HG03432 (cell line): ENCODE results near the gene SUMO4.

Experiments used
- ATAC-seq: cut with Tn5 transposase; IDR thresholded peaks from one replicate; pipeline ENCODE4 v1.9.1; 2021; ENCODE audit warnings: mild to moderate bottlenecking, moderate library complexity; ENCODE audit not compliant: unreplicated experiment

SUMO4 gene

DNA sequence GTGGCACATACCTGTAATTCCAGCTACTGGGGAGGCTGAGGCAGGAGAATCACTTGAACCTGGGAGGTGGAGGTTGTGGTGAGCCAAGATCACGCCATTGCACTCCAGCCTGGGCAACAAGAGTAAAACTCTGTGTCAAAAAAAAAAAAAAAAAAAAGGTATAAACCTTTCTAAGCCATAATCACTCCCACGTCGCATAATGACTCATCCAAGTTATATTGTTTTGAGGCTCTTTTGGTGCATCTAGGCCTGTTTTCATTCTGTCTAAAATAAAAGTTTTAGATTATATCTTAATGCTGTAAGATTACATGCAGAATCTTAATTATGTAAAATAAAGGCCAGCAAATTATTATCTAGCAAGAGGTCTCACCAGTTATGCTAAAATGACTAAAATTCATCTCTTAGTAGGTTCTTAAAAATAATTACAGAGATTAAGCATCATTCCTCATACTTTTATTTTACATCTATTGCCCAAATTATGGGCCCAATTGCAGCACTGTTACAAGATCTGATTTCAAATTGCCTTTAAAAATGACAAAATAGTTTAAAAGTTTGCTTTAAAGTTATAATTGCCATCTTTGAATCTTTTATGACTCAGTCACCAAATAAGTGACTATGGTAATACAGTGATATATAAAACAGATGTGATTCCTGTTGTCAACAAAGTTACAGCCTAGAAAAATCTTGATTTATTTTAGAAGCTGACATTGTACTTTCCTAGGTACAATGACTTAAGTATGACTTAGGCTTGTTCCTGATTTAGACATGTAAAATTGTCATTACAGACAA lies 10.4 kb upstream of the SUMO4 start:
- ATAC-seq = no peak

DNA sequence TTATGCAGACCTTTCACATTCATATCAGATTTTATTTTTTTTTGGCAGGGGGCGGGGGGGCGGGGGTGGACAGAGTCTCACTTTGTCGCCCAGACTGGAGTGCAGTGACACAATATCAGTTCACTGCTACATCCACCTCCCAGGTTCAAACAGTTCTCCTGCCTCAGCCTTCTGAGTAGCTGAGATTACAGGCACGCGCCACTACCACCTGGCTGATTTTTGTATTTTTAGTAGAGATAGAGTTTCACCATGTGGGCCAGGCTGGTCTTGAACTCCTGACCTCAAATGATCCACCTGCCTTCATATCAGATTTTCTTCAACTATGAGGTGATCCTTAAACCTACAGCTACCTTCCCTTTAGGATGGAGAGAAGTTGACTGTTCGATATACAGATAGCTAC lies 8.0 kb upstream of the SUMO4 start:
- no peak for ATAC-seq

DNA sequence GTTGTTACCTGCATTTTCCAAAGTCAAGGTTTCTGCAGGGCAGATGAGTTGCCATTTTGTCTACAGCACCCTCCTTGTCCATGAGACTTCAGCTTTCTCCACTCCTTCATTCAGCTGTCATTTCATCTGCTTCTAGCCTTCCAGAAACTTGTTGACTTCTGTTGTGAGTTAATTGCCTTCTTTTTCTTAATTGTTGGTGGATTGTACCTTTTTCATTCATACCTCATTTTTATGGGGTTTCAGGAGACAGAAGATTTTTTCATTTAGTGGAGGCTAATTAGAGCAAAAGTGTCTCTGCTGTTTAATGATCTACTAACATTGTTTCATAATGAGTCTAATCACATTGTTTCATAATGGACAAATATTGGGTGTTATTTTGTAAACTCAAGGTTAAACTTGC lies 7.5 kb upstream of the SUMO4 start:
- no peak for ATAC-seq

DNA sequence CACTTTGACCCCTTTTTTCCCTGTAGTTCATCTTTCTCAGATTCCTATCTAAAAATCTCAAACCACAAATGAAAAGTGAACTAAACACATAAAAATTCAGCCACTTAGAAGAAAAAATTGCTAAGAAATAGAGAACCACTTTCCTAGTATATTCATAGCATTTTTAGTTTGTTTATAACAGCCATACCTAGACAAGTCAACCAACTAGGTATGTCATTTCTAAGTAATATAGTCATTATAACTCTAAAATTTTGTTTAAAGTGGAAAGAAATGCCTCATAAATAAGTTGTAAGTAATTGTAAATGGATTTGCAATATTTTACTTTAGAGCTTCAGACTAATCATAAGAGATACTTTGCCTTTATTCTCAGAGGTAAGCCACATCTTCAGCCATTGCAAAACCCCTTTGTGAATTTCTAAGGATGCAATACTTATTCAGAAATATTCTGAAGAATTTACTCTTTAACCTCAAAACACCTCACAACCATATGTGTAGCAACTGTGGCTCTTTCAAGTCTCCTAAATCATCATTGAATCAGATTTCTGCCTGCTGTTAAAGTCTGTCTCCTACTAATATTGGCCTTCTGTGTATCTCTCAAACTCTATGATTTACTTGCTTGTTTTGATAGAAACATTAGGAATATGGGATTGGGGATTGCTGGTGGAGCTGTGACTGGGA lies 6.9 kb upstream of the SUMO4 start:
- no peak for ATAC-seq

DNA sequence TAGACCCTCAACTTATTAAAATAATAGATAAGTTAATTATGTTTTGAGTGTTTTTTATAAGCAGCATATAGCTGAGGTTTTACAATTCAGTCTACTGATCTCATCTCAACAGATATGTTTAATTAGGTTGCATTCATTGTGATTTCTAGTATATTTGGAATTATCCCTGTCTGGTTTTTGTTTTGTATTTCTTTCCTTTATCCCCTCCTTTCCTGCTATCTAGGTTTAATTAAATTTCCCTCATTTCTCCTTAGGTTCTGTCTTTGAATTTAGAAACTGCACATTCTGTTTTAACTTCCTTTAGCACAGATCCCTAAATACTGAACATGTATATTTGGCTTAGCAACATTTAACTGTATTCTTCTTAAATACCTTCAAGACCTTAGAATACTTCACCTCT lies 4.9 kb upstream of the SUMO4 start:
- ATAC-seq = no peak

DNA sequence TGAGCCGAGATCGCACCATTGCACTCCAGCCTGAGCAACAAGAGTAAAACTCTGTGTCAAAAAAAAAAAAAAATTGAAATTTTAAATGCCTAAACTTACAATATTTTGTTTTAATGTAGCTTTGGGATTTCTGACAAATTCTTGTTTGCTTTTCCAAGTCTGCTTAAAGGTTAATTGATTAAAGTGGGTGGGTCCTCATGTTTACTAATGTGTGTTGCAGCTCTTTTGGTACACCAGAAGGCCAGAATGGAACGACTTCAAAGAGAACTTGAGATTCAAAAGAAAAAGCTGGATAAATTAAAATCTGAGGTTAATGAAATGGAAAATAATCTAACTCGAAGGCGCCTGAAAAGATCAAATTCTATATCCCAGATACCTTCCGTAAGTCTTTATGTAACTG lies 2.7 kb upstream of the SUMO4 start:
- no peak for ATAC-seq

DNA sequence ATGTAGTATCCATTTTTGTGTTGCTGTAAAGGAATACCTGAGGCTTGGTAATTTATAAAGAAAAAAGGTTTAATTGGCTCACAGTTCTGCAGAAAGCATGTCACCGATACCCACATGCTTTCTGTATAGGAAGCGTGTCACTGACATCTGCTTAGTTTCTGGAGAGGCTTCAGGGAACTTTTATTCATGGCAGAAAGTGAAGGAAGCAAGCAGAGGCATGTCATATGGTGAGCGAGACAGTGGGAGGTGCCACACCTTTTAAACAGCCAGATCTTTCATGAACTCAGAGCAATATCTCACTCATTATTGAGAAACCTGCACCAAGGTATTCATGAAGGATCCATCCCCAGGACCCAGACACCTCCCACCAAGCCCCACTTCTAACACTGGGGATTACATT lies 3.5 kb downstream of the SUMO4 start:
- no peak for ATAC-seq

DNA sequence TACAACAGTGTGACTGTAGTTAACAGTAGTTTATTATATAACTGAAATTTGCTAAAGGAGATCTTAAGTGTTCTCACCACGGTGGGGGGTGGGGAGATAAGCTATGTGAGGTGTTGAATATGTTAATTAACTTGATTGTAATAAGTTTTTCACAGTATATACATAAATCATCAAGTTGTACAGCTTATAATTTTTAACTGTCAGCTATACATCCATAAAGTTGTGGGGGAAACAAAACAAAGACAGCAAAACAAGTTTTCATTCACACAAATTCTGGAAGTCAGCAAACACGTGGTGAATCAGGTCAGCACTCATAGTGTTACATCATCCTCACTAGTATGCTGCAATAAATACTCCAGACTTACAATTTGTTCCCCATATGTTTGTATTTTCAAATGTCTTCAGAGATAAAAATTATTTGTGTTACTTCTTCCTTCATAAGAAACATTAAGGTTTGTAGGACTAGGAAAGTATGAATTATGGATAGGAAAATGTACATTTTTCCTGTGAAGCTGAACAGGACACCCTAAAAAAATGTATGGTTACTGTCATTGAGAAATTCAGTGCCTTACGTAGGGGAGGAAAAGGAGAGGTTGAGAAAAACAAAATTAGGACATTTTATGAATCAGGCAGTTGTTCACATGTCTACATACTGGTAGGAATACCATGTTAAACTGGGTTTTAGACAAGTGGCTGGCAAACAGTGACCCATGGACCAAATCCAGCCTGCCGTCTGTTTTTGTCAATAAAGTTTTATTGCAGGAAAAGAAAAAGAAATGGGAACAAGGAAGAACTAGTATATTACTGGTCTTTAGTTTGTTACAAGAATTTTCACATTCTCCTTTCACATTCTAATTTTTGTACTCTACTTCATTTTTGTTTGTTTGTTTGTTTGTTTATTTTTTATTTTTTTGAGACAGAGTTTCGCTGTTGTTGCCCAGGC lies 6.0 kb downstream of the SUMO4 start:
- ATAC-seq = no peak

DNA sequence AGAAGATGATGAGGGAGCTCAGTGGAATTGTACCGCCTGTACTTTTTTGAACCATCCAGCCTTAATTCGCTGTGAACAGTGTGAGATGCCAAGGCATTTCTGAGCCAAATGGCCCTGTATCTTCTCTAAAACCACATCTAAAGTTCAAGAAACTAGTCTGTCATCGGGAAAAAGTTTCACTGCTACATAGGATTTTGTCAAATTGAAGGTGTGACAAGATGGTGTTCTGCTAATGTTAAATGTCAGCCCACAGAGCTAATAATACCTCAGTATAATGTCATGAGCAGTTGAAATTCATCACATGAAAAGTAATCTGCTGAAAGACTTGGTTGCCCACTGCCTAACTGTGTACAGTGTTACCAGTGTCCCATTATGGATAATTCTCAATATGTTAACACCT lies 9.6 kb downstream of the SUMO4 start:
- ATAC-seq = no peak

DNA sequence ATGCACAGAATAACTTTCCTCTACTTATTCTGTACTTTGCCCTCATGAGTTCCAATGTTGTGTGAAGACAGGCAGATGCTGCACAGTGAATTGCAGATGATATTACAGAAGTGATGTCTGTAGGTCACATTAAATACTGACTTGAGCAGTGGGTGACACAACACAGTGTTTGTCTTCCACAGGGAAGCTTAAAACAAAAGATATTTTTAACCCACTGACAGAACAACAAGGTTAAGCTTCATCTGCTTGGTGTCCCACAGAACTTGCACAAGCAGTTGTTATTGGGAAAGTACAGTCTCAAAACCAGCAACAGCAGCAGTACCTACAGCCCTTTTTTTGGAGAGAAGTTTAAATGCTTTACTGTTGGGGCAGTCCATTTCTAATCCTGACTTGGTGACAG lies 10.5 kb downstream of the SUMO4 start:
- ATAC-seq = no peak

DNA sequence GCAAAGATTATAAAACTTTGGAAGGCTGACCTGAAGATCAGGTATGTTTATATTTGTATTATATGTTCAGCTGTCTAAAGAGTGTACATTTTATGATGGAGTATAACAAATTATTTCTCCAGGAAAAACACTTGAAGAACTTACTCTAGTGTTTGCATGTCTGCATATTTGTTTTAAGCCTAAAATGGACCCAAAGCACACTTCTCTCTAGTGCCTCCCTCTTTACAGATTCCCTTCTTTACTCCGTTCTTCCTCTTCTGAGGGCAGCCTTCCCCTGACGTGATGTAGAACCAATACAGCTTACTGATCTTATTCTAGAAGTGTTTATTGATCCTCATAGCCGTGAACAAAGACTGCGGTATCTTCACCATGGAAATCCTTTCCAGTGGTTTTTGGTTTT lies 13.9 kb downstream of the SUMO4 start:
- no peak for ATAC-seq

DNA sequence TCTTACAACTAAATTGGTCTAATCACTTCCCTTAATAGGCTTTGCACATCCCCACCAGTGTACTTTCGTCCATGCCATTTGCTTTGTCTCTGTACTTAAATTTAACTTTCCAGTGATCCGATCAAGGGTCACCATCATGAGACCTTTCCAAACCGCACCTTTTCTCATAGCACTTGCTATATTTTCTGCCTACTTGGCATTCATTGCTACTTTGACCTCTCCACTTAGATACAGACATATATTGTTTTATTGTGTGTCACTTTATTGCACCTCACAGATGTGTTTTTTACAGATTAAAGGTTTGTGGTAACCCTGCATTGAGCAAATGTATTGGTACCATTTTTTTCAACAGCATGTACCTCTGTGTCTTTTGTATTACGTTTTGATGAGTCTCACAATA lies 14.8 kb downstream of the SUMO4 start:
- no peak for ATAC-seq

DNA sequence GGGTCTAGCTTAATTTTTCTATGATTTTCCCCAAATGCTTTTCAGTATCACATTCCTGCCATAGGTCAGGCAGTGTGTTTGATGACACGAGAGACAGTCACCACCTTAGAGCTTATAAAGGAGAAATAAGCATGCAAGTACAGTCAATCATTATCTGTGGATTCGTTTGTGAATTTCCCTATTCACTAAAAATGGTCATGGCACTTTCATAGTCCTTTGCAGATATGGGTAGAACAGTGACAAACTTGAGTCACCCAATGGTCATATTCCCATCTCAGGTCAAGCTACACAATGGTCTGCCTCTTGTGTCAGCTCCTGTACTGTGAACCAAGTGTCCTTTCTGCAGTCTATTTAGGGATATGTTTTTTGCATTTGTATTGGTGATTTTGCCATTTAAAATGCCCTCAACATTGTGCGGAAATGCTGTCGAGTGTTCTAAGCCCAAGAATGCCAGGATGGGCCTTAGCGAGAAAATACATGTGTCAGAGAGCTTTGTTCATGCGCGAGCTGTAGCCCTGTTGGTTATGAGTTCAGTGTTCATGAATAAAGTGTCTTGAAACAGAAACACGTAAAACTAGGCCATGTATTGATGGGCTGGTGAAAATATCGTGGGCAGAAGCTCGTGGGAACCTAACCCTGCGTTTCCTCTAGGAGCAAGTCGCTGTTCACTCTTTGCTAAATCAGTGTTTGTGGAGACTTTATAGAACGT lies 19.8 kb downstream of the SUMO4 start:
- no peak for ATAC-seq

DNA sequence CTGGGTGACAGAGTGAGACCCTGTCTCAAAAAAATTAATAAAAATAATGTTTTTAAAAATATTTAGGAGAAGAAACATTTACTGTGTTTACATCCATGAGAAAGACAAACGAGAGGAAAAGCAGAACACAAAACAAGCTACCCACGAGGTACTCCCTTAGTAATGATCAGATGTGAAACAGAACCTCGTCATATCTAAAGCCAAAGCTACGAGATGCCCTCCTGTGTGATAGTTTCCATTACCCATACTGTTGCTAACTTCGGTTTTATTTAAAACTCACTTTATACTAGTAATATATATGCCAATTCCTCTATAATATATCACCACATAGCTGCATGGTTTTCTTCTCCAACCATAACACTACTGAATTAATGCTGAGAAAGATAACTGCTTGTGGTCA lies 21.1 kb downstream of the SUMO4 start:
- no peak for ATAC-seq

DNA sequence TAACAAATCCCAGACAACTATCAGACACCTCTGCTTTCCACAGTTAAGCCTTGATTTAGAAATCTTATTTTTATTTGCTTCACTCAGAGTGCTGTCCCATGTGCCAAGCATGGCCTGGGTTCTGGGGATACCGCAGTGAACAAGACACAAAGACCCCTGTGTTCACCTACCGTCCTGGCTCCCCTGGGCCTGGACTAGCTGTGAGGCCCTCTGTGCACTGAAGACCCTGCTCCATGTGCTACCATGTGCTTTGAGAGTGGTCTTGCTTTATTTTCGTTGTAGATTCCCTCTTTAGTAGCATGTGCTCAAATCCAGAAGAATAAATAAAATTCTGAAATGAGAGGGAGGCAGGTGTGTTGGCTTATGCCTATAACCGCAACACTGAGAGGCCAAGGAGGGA lies 22.5 kb downstream of the SUMO4 start:
- no peak for ATAC-seq

DNA sequence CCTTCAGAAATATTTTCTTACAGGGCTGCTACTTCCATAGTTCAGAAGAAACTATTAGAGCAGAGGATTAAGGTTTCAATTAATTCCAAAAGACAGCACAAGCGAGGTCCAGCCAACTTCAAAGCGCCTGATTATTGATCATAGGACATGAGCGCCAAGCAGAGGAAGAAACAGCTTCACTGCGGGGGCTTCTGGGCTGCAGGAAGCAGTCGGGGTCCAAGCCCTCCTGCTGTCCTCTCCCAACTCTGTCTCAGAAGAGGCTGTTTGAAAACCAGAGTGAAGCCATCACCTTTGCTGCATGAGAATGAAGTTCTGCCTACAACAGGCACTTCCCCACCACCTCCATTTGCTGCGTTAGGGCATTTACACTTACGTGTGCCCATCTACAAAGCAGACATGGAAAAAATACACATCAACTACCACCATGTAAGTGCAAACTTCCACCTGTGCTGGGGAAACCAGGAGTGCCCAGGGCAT lies 23.9 kb downstream of the SUMO4 start:
- no peak for ATAC-seq

DNA sequence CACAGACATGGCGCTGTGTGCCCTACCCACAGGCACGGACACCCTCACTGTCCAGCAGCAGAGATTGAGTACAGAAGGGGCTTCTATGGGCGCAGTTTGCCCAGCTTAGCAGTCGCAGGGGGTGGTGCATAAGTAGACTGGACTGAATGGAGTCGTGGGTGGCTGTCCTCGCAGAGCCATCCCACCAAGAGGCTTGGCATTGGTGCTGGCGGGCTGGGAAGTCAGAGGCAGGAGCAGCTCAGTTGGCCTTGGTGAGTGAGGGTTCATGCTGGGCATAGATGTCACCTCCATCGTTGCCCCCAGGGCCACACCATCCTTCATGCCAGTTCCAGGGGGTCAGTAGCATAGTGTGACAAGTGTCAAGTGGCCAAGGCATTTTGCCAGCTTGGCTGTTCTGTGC lies 25.2 kb downstream of the SUMO4 start:
- no peak for ATAC-seq

DNA sequence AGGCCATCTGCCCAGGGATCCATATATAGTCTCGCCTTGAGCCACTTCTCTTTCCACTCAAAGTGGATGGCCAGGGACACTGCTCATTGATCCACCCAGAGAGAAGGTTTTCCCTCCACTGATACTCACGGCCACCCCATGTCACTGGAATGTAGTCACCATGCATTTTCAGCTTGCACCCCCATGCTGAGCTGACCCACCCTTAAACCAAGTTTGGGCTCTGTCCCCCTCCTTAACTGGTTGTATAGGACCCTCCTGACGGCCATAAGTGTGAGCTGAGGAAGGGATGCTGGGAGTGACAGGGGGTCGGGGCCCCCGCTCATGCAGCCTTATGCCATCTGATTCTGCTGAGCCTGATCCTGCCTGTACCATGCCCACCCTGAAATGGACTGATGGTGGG lies 25.7 kb downstream of the SUMO4 start:
- ATAC-seq = no peak

DNA sequence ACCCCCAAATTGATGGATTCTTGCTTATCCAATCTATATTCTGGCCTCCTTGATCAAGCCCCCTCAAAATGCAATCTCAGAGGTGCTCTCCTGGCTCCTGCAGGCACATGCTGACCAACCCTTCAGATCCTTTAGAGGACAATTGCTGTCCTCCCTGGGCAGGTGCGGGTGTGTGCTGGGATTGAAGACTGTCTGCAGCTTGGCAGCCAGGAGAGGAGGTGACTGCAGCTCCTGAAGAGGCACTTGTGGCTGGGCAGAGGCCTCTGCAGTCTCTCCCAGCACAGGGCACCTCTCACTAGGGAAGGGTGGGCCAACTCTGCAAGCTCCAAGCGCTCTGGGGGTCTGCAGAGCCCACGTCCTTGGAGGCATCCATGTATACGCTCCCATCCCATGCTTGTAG lies 28.5 kb downstream of the SUMO4 start:
- ATAC-seq = no peak

DNA sequence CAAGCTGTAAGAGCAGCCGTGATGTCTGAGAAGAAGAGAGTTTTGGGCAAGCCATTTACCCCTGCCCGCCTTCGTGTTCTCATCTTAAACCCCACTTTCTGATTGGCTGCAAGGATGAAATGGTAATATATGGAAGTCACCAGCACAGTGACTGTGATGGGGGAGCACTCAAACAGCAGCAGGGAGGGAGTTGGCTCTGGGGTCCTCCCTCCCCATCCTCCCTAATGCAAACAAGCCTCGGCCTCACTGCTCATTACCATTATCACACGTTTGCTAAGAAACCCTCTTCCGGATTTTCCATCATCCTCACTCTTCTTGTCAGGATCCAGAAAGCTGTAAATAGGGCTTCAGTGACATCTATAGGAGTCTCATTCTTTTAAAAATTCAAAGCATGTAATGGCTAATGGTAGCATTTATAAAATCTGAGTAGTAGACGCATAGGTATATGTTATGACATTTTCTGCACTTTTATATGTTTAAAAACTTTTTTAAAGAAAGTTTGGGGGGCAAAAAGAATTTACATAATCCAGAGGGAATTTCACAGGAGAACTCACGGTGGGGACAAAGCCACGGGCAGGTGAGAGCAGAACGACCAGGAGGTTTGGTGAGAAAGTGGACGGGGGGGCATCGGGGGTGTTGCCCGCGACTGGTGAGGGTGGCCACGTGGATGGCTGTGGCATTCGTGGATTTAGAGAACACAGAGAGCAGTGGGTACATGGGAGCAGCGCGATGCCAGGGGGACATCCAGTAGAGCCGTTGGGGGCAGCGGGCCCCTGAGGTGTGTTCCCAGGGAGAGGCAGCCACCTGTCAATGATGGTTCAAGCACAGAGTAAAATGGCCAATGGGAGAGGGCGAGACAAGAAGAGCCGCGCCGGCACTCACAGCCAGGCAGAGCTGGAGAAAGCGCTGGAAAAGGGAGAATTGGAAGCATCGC lies 29.6 kb downstream of the SUMO4 start:
- ATAC-seq = no peak
